Vagina (tissue), 2 donors: ENCODE measurements around the gene FADD.
"Not testable (repeated sequence)": the region's sequence is repeated elsewhere in the genome, so short reads cannot be mapped to it uniquely, and the experiment has no call there.

Source experiments
- POLR2A ChIP-seq, 2 donors: fragments of 450-650 bp; IDR thresholded peaks; one replicate each; pipeline ENCODE4 v1.6.1; 2017; ENCODE audit warnings: antibody characterized with exemption in 2 of 2, mild to moderate bottlenecking in 2 of 2, moderate library complexity in 2 of 2
- POLR2AphosphoS5 ChIP-seq, 2 donors: sonication (generic); formaldehyde crosslinking; IDR thresholded peaks; one replicate each; pipeline ENCODE4 v1.9.0; 2017; ENCODE audit warnings: antibody characterized with exemption in 2 of 2, mild to moderate bottlenecking in 2 of 2, low read depth in 1 of 2; ENCODE audit not compliant: insufficient read depth in 1 of 2
- TF ChIP-seq, protein P1 (sequence below), 3 experiments: fragments of 450-650 bp in 2 of 3; fragments of 200-600 bp in 1 of 3; sonication (generic) in 1 of 3; IDR thresholded peaks; one replicate each; pipeline ENCODE4 v1.5.1; 2017 to 2019; ENCODE audit warnings: antibody characterized with exemption in 3 of 3, mild to moderate bottlenecking in 2 of 3, moderate library complexity in 2 of 3

DNA sequence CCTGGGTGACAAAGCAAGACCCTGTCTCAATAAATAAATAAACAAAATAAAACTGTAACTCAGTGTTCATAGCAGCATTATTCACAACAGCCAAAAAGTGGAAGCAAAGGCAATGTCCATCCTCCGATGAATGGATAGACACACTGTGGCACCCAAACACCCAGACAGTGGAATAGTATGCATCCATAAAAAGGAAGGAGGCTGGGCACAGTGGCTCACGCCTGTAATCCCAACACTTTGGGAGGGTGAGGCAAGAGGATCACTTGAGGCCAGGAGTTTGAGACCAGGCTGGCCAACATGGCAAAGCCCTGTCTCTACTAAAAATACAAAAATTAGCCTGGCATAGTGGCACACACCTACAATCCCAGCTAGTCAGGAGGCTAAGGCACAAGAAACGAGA lies 2.0 kb upstream of the FADD start:
- TF ChIP-seq, protein P1, sequence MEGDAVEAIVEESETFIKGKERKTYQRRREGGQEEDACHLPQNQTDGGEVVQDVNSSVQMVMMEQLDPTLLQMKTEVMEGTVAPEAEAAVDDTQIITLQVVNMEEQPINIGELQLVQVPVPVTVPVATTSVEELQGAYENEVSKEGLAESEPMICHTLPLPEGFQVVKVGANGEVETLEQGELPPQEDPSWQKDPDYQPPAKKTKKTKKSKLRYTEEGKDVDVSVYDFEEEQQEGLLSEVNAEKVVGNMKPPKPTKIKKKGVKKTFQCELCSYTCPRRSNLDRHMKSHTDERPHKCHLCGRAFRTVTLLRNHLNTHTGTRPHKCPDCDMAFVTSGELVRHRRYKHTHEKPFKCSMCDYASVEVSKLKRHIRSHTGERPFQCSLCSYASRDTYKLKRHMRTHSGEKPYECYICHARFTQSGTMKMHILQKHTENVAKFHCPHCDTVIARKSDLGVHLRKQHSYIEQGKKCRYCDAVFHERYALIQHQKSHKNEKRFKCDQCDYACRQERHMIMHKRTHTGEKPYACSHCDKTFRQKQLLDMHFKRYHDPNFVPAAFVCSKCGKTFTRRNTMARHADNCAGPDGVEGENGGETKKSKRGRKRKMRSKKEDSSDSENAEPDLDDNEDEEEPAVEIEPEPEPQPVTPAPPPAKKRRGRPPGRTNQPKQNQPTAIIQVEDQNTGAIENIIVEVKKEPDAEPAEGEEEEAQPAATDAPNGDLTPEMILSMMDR (IDR thresholded peaks at IDR 0.05), result not testable (repeated sequence)
- TF ChIP-seq POLR2A (IDR thresholded peaks at IDR 0.05); POLR2AphosphoS5 (IDR thresholded peaks at IDR 0.05; ENCODE audit: insufficient read depth in 1 of 2, low read depth in 1 of 2): not testable (repeated sequence)
